Activated CD8-positive, alpha-beta memory T cell treated with anti-CD3 and anti-CD28 coated beads for 36 hours (primary cell): ENCODE results near the gene ALDH5A1. TPM values are rescaled to one million over a fixed set of nuclear protein-coding genes. Genes with fewer than 3 reads are reported as not detected.

Source experiments
- CTCF ChIA-PET: fragments of 350-600 bp; sonication (Branson Sonifier 250); formaldehyde crosslinking; loops from one replicate; lab custom pipeline; 2021; ENCODE audit warnings: antibody characterized with exemption; lab: Charles Lee
- POLR2A ChIA-PET: fragments of 350-600 bp; sonication (Branson Sonifier 250); formaldehyde crosslinking; loops from one replicate; lab custom pipeline; 2021; ENCODE audit warnings: antibody characterized with exemption; lab: Charles Lee
- total RNA-seq, 2 experiments: library from RNA; stranded (reverse); gene quantifications; one replicate each; pipeline ENCODE4 v1.2.3, GENCODE V29; 2021

The ALDH5A1 gene
- total RNA-seq, 2 experiments from 2014 or later: 14.7 to 16.1 TPM

- CTCF ChIA-PET: interaction anchor here (0.9 kb wide), 1 partner anchor 54 kb away, joined by 3 read pairs; no protein-coding TSS in a partner anchor
- POLR2A ChIA-PET: no interaction called here
Observed at GRCh38 chr6:24549158-24549557, 54.4 kb downstream of the ALDH5A1 start.

DNA sequence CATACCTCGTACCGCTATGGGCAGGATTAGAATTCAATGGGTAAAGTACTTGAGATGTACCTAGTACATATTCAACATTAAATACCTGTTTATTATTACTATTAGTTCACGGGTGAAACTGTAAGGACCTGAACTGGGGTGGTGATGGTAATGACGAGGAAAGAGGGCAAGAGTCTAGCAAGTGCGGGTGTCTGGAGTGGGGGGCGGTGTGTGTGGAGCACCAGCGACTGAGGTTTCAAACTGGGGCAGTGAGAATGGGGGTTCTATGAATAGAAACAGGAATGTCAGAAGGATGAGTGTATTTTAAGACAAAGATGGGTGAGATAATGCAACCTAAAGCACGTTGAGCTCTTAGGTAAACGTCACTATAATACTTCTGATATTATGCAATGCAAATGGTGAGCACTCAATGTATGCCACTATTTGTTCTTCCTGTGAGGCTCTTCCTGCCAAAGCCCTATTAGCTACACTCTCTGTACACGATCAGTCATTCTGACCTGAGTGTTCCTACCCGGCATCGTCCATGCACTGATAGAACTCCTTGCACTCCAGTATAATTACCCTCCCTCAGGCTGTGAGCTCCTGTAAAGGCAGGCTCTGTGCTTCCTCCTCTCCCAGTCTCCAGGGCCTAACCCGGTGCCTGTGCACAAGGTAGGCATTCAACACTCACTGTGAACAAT lies 55.0 kb downstream of the ALDH5A1 start:
- CTCF ChIA-PET: interaction anchor here (0.9 kb wide), 1 partner anchor 54 kb away, joined by 3 read pairs; no protein-coding TSS in a partner anchor
- POLR2A ChIA-PET: no interaction called here

DNA sequence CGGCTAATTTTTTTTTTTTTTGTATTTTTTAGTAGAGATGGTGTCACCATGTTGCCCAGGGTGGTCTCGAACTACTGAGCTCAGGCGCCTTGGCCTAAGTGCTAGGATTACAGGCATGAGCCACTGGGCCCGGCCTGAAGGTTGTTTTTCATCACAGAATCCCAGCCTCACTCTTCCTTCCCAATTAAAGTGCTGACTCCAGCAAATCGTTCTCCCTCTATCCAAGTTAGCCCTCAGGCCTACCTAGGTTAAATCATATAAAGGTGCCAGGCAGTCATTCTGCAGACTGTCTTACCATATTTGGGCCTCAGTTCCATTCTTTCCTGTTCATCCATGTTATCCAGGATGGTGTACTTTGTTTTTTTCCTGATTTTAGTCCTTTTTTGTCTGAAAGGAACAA lies 56.4 kb downstream of the ALDH5A1 start:
- CTCF ChIA-PET: interaction anchor here (0.7 kb wide), 1 partner anchor 56 kb away, joined by 3 read pairs; the partner anchor contains the start of gene ALDH5A1
- POLR2A ChIA-PET: no interaction called here

DNA sequence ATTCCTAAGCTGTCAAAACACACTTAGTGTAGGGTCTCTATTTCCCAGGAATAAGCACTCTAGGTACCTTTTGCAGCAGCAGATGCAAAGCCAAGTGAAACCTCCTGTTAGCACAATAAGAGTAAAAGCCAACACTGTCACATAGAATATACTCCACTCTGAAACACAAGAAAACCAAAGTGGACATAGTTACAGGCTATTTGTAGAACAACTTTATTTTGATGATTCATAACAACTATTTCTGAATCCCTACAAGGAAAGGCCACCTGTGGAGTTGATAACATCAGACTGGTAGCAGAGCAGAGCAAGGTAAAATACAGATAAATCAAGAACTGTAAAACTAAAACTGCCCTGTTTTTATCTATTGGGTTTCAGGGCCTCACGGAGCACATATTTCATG lies 59.7 kb downstream of the ALDH5A1 start:
- POLR2A ChIA-PET: no interaction called here
- CTCF ChIA-PET: no interaction called here

DNA sequence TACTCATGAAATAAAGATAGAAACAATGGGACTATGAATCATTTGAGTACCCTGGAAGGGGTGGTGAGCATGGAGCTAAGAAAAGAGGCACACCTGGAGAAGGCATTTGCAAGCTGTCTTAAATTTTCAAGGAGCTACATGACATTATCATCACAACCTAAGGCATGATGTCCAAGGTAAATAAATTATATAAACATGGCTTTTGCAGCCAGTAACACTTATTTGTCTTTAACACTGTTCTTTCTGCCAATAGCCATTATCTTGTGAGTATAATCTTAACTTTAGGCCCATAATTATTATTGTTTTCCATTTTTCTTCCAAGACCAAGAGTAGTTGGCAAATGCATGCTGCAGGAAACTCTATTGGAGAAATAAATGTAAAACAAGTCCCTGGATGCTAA lies 63.7 kb downstream of the ALDH5A1 start:
- ChIA-PET CTCF (no interaction called here), POLR2A (no interaction called here)

- ChIA-PET POLR2A (no interaction called here), CTCF (interaction anchor here (1.1 to 1.8 kb wide), 3 partner anchors 17 to 21 kb away, joined by 3 to 4 read pairs (median 4); no protein-coding TSS in a partner anchor)
Observed at GRCh38 chr6:24564081-24564480, 69.3 kb downstream of the ALDH5A1 start.

- POLR2A ChIA-PET: no interaction called here
- CTCF ChIA-PET: interaction anchor here (1.8 kb wide), 1 partner anchor 18 kb away, joined by 4 read pairs; no protein-coding TSS in a partner anchor
Observed at GRCh38 chr6:24565196-24565595, 70.4 kb downstream of the ALDH5A1 start.

GRCh38 chr6:24566020-24566767 lies 71.4 kb downstream of the ALDH5A1 start:
- CTCF ChIA-PET: interaction anchor here (0.9 to 1.2 kb wide), 3 partner anchors 13 to 28 kb away, joined by 3 to 4 read pairs (median 3); no protein-coding TSS in a partner anchor
- POLR2A ChIA-PET: no interaction called here

- ChIA-PET POLR2A (no interaction called here), CTCF (interaction anchor here (1.2 to 1.4 kb wide), 2 partner anchors 13 to 114 kb away, joined by 3 to 9 read pairs; no protein-coding TSS in a partner anchor)
Observed at GRCh38 chr6:24568683-24569082, 73.9 kb downstream of the ALDH5A1 start.

DNA sequence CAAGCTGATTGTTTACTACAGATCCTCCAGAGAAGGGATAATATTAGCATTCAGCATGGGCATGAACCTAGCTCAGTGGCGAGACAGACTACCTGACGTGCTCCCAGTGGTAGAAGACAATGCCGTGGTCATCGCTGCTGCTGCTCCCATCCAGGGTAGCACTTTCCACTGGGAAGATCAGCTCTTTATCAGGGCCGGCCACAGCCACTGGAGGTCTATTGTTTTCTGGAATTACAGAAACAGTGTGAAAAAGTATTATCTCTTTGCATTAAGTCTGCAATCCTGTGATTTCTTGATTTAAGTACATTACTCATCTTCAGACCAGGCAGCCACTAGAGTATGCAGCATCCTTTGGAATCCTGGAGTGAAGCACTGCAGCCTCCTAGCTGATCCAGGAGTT lies 75.0 kb downstream of the ALDH5A1 start:
- CTCF ChIA-PET: interaction anchor here (1.2 kb wide), 1 partner anchor 12 kb away, joined by 9 read pairs; no protein-coding TSS in a partner anchor

GRCh38 chr6:24571361-24571760 lies 76.6 kb downstream of the ALDH5A1 start:
- POLR2A ChIA-PET: no interaction called here
- CTCF ChIA-PET: interaction anchor here (1.8 kb wide), 1 partner anchor 10 kb away, joined by 5 read pairs; no protein-coding TSS in a partner anchor

More for the DNA sequence above, 75.0 kb downstream of the ALDH5A1 start:
- POLR2A ChIA-PET: no interaction called here

DNA sequence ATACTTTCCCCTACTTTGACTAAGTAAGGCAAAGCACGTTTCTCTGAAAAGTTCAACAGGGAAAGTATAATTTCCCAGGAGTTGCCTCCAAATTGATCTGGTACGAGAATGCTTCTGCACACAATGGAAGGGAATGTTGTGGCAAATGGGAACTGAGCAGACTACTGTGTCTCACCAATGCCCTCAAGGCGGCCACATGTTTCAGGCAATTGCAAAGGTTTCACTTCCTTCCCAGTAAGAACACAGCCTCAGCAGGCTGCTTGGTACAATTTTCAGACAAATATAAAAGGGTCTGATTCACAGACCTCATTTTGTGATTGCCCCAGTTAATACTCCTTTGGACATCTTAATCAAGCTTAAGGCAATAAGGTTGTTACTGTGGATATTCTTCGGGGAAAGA lies 80.0 kb downstream of the ALDH5A1 start:
- POLR2A ChIA-PET: no interaction called here
- CTCF ChIA-PET: no interaction called here

- ChIA-PET CTCF (interaction anchor here (1.2 kb wide), 1 partner anchor 191 kb away, joined by 3 read pairs; no protein-coding TSS in a partner anchor), POLR2A (no interaction called here)
Observed at GRCh38 chr6:24576447-24576846, 81.7 kb downstream of the ALDH5A1 start.

DNA sequence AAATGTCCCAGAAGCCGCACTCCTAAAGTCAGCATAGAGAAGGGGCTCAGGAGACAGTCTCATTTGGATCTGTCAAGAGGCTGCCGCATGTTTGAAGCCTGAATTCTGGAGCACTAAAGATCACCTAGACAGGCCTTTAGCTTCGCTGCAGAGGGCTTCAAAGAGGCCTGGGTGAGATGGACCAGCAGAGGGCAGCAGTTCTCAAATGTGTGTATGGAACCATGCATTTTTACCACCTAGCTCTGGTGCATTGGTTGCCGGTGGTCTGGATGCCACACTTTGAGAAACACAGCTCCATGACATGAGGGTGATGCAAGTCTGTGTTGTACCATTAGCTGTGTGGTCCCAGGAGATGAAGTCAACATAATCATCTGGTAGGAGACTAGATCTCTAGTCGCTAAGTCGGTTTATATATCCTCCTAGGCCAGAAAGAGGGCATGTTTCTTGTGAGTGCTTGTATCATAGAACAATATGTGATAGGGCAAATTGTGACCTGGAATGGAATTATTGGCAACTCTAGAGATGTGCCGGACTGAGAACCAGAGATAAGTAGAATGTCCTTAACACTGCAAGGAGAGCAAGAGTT lies 86.4 kb downstream of the ALDH5A1 start:
- CTCF ChIA-PET: interaction anchor here (0.6 to 2.8 kb wide), 19 partner anchors 9 to 445 kb away, joined by 3 to 9 read pairs (median 4); partner anchors contain the start of genes ACOT13 and TDP2
- POLR2A ChIA-PET: no interaction called here

GRCh38 chr6:24583463-24584381 lies 89.0 kb downstream of the ALDH5A1 start:
- ChIA-PET CTCF (interaction anchor here (0.6 to 2.8 kb wide), 10 partner anchors 9 to 112 kb away, joined by 3 to 9 read pairs (median 4); partner anchors contain the start of genes ACOT13 and TDP2), POLR2A (interaction anchor here (0.6 kb wide), 1 partner anchor 106 kb away, joined by 7 read pairs; no protein-coding TSS in a partner anchor)

DNA sequence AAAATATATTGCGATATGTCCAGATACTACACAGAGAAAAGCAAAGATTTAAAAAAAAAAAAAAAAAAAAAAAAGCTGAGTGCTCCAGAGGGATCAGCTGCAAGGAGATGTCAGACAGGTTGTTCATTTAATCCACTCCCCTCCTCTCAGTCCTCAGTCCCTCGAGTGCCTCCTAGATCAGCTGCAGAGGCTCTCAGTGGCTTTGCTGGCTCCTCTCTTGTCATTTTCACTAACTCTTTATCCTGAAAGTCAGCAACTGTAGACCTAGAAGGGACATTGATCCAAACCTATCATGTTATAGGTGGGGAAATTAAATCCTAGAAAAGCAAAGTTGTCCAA lies 89.6 kb downstream of the ALDH5A1 start:
- POLR2A ChIA-PET: interaction anchor here (0.6 kb wide), 1 partner anchor 105 kb away, joined by 7 read pairs; no protein-coding TSS in a partner anchor
- CTCF ChIA-PET: interaction anchor here (1.0 to 1.7 kb wide), 4 partner anchors 11 to 108 kb away, joined by 3 to 7 read pairs (median 4); partner anchors contain the start of genes ACOT13 and TDP2
